GM19035 (cell line): ENCODE results near the gene MPPED1.

Source experiments
- ATAC-seq: cut with Tn5 transposase; IDR thresholded peaks from one replicate; pipeline ENCODE4 v1.9.1; 2021; ENCODE audit not compliant: unreplicated experiment

MPPED1 gene

GRCh38 chr22:43392385-43392989 is 19.3 kb upstream of the MPPED1 start:
- no peak for ATAC-seq

- no peak for ATAC-seq
Observed at GRCh38 chr22:43393132-43393843, 18.5 kb upstream of the MPPED1 start.

GRCh38 chr22:43393844-43394474 is 17.9 kb upstream of the MPPED1 start:
- ATAC-seq = no peak

- ATAC-seq = no peak
Observed at GRCh38 chr22:43395086-43395695, 16.6 kb upstream of the MPPED1 start.

GRCh38 chr22:43396321-43396933 is 15.4 kb upstream of the MPPED1 start:
- ATAC-seq = no peak

GRCh38 chr22:43396934-43397457 is 14.8 kb upstream of the MPPED1 start:
- no peak for ATAC-seq

GRCh38 chr22:43397766-43398165 is 14.0 kb upstream of the MPPED1 start:
- ATAC-seq = no peak

GRCh38 chr22:43398246-43398645 is 13.6 kb upstream of the MPPED1 start:
- no peak for ATAC-seq

- no peak for ATAC-seq
Observed at GRCh38 chr22:43398910-43399309, 12.9 kb upstream of the MPPED1 start.

- no peak for ATAC-seq
Observed at GRCh38 chr22:43399338-43399979, 12.4 kb upstream of the MPPED1 start.

GRCh38 chr22:43399980-43400358 is 11.8 kb upstream of the MPPED1 start:
- no peak for ATAC-seq

- no peak for ATAC-seq
Observed at GRCh38 chr22:43400449-43400848, 11.4 kb upstream of the MPPED1 start.

- ATAC-seq = no peak
Observed at GRCh38 chr22:43401233-43401632, 10.6 kb upstream of the MPPED1 start.

- ATAC-seq = no peak
Observed at GRCh38 chr22:43401661-43402060, 10.2 kb upstream of the MPPED1 start.

GRCh38 chr22:43402128-43402527 is 9.7 kb upstream of the MPPED1 start:
- ATAC-seq = no peak

GRCh38 chr22:43404673-43405385 is 7.0 kb upstream of the MPPED1 start:
- no peak for ATAC-seq

GRCh38 chr22:43406186-43406790 is 5.5 kb upstream of the MPPED1 start:
- ATAC-seq = no peak

GRCh38 chr22:43407591-43407990 is 4.2 kb upstream of the MPPED1 start:
- no peak for ATAC-seq

- ATAC-seq = no peak
Observed at GRCh38 chr22:43408009-43408408, 3.8 kb upstream of the MPPED1 start.

- ATAC-seq = no peak
Observed at GRCh38 chr22:43409046-43409445, 2.8 kb upstream of the MPPED1 start.
